HUES6 (cell line): Measurements from ENCODE around the gene ME3.

ENCODE experiments used
- H3K27ac ChIP-seq: 2 replicates; pipeline ENCODE4 v1.7.0; 2013; ENCODE audit warnings: low read depth, mild to moderate bottlenecking, low read length, inconsistent platforms
- H3K27me3 ChIP-seq: 2 replicates; pipeline ENCODE4 v1.6.1; 2013; ENCODE audit warnings: low read length; ENCODE audit not compliant: control insufficient read depth, insufficient read depth
- H3K36me3 ChIP-seq: 2 replicates; pipeline ENCODE4 v1.6.1; 2013; ENCODE audit warnings: low read length; ENCODE audit not compliant: control insufficient read depth, insufficient read depth
- H3K4me1 ChIP-seq: 2 replicates; pipeline ENCODE4 v1.6.1; 2013; ENCODE audit warnings: low read length; ENCODE audit not compliant: control insufficient read depth, insufficient read depth
- H3K4me3 ChIP-seq: 2 replicates; pipeline ENCODE4 v1.5.1; 2013; ENCODE audit warnings: low read depth, low read length
- H3K9ac ChIP-seq: one replicate; pipeline ENCODE4 v1.6.1; 2013; ENCODE audit warnings: mild to moderate bottlenecking, low read length
- H3K9me3 ChIP-seq: 2 replicates; pipeline ENCODE4 v1.6.1; 2013; ENCODE audit warnings: low read depth, low read length; ENCODE audit not compliant: control insufficient read depth, insufficient read depth

ME3 gene

DNA sequence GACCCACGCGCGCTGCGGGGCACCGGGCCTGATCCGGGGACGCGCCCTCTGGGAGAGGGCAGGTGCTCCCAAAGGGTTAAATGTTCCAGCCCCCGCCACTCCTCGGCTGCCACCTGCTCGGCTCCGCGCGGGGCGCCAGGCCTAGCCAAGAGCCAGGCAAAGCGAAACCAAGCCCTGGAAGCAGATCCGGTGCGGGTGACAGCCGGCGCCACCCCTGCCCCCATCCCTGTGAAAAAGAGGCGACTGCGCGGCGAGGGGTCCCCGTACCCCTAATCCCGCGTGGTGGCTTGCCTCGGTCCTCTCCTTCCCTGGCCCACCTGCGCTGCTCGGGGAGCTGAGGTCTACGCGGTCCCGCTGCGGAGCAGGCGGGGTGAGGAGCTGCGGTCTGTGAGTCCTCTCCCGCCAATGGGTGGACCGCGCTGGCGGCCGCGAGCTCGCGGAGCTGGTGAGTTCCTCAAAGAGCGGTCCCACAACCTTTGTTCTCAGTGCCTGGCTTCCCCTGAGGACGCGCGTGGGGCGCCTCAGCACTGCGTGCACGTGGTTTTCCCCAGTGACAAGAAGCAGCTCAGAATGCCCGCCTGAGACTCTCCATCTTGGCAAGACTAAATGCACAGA lies at the start of gene ME3:
TSS of gene ME3 (minus strand) at position 610 of the 615 bp plus-strand sequence.
- Histone ChIP-seq H3K9me3 (no peaks in the 10 kb centered on the region), H3K36me3 (no peaks in the 10 kb centered on the region), H3K27ac (no peak within 1 kb of the TSS), H3K9ac (peak within 1 kb of the TSS; percentile 52), H3K4me1 (peaks cover 16% of the 10 kb centered on the region), H3K4me3 (peak within 1 kb of the TSS; percentile 65), H3K27me3 (peaks cover 46% of the 10 kb centered on the region)

DNA sequence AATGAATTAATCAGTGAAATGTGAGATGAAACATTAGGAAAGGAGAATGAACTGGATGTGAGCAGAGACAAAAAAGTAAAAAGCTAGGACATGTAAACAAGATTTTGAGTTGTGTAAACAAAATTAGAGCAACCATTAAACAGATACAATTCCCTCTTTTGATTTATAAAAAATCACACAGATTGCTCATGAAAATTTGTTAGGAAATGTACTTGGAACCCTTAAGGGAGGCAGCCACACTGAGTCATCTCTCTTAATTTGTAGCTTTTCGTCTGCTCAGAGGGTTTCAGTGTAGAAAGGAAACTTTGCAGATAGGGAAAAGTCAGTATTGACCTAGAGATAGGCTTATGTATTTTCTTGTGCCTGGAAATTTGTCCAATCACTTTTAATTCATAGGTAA lies 49.6 kb upstream of the ME3 start:
- Histone ChIP-seq H3K4me3 (no peak overlapping the region), H3K9ac (no peak overlapping the region), H3K27ac (no peak overlapping the region), H3K4me1 (no peaks in the 10 kb centered on the region), H3K9me3 (peaks cover 15% of the 10 kb centered on the region; the same call in 1 of the 2 replicates), H3K27me3 (no peaks in the 10 kb centered on the region), H3K36me3 (no peaks in the 10 kb centered on the region)

DNA sequence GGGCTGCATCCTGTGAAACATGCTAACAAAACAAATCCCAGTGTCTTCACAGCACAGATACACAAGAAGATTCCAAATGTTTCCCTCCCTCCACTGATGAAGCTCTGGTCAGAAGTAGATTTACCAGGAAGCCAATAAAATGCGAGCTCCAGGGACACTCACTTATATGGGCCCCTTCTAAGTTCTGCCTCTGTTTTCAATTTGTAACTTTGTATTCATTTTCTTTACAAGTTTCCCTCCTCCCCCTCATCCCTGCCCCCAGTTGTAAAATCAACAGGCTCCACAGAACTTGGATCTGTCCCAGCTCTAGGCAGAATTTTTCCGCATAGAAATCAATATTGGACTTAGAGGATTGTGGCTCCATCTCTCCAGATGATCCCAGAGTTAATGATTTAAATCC lies 48.1 kb upstream of the ME3 start:
- no peaks in the 10 kb centered on the region for H3K27me3 ChIP-seq
- H3K4me1 ChIP-seq, result no peaks in the 10 kb centered on the region
- H3K9me3 ChIP-seq, result peaks cover 15% of the 10 kb centered on the region; the same call in 1 of the 2 replicates
- H3K9ac ChIP-seq, result no peak overlapping the region
- H3K4me3 ChIP-seq, result no peak overlapping the region
- H3K27ac ChIP-seq, result no peak overlapping the region
- no peaks in the 10 kb centered on the region for H3K36me3 ChIP-seq

DNA sequence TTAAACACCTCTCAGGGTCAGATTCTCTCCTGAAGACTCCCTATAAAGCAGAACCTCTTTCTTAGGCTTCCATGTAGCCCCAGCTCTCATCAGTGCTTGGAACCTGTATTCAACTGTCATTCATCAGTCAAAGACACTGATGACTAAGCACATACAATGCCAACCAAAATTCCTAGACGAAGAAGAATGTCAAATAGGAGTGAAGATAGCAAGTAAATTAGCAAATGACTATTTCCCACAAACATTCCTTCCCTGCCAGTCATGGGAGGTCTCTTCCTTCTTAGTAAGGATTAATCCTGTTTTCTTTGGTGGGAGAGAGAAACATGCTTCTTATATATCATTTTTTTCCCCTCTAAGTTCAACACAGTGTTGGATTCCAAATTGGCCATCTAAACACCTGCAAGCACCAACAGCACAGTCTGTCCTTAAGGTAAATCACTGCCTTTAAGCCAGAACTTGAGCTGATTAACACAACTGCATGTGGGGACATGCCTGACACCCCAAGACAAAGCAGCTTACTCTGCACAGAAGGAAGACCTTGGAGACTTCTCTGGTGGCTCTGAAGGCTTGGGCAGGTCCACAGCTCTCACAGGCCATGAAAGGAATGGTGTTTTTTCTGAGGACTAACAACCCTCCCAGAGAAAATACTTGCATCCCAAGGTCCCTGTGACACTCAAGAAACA lies 47.5 kb upstream of the ME3 start:
- no peaks in the 10 kb centered on the region; the same call in 1 of the 2 replicates for H3K4me1 ChIP-seq
- H3K27me3 ChIP-seq, result no peaks in the 10 kb centered on the region
- H3K9me3 ChIP-seq, result peaks cover 12% of the 10 kb centered on the region; the same call in 1 of the 2 replicates
- H3K36me3 ChIP-seq, result no peaks in the 10 kb centered on the region
- H3K9ac ChIP-seq, result no peak overlapping the region
- H3K27ac ChIP-seq, result no peak overlapping the region
- H3K4me3 ChIP-seq, result no peak overlapping the region

DNA sequence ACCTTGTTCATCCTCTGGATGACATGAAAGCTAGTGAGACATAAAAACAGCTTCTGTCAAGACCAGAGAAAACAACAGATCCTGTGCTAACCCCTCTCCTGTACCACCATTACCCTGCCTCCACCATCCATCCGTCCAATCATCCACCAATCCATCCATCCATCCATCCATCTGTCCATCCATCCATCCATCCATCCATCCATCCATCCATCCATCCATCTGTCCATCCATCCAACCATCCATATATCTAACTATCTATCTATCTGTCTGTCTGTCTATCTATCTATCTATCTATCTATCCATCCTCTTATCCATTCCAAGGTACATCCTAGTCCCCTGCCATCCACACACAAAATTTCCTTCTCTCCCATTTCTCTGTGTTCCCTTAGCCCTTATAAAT lies 46.6 kb upstream of the ME3 start:
- H3K36me3 ChIP-seq, result no peaks in the 10 kb centered on the region
- no peak overlapping the region for H3K9ac ChIP-seq
- no peaks in the 10 kb centered on the region for H3K27me3 ChIP-seq
- H3K4me1 ChIP-seq, result no peaks in the 10 kb centered on the region; the same call in 1 of the 2 replicates
- no peak overlapping the region for H3K4me3 ChIP-seq
- H3K27ac ChIP-seq, result no peak overlapping the region
- peaks cover 12% of the 10 kb centered on the region; the same call in 1 of the 2 replicates for H3K9me3 ChIP-seq

DNA sequence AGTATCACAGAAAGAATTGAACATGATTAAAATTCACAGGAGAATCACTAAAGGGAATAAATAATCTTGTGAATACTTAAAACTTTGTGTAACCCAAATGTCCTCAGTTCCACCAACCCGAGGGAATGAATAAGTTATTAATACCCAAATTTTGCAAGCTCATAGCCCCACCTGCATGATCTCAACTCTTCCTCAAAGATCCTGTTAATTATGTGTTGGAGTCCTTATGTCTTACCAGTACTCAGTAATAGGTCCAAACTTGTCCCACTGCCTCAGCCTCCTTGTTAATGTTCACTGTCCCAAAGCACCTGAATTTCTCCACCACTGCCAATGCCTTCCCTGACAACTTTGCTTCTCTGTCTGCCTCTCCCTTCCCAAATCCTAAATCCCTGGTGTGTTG lies 46.1 kb upstream of the ME3 start:
- H3K9me3 ChIP-seq, result peaks cover 12% of the 10 kb centered on the region; the same call in 1 of the 2 replicates
- H3K9ac ChIP-seq, result no peak overlapping the region
- H3K36me3 ChIP-seq, result no peaks in the 10 kb centered on the region
- no peak overlapping the region for H3K27ac ChIP-seq
- no peaks in the 10 kb centered on the region for H3K27me3 ChIP-seq
- H3K4me1 ChIP-seq, result no peaks in the 10 kb centered on the region; the same call in 1 of the 2 replicates
- H3K4me3 ChIP-seq, result no peak overlapping the region

DNA sequence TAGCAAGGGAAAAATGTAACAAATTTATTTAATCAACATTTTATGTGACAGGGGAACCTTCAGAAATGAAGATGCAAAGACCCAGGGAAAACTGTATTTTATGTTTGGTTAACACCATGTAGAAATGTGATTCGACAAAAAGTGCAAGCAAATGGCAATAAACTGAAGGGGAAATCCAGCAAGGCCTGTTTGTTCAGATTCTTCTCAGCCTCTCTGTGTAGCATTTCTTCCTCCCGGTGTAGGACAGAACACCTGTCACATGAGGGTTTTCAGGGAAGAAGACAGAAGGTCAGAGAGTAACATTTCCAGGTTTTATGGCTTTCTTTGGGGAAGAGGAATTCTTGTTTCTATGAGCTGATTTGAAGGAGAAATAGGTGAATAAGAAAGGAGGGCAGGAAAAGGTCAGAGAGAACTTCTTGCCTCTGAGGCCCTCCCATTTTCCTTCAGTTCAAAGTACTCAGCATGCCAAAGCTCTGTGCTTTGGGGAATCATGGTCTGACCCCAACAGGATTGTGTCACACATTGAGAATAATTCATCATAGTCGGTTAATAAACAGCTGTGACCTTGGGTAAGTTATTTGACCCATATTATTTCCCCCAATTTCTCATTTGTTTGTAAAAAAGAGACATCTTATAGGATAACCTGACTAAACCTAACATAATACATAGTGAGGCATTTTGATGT lies 45.5 kb upstream of the ME3 start:
- Histone ChIP-seq H3K27ac (no peak overlapping the region), H3K36me3 (no peaks in the 10 kb centered on the region), H3K9ac (no peak overlapping the region), H3K27me3 (no peaks in the 10 kb centered on the region), H3K4me1 (no peaks in the 10 kb centered on the region; the same call in 1 of the 2 replicates), H3K9me3 (peaks cover 7% of the 10 kb centered on the region; the same call in 1 of the 2 replicates), H3K4me3 (no peak overlapping the region)

DNA sequence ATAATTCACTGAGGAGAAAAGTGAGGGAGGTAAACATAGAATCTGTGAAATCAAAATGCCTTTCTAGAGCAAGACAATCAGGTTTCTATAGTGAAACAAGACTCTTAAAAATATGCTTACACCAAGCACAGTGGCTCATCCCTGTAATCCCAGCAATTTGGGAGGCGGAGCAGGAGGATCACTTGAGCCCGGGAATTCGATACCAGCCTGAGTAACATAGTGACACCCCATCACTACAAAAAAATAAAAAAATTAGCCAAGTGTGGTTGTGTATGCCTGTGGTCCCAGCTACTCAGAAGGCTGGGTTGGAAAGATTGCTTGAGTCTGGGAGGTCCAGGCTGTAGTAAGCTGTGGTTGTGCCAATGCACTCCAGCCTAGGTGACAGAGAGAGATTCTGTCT lies 43.2 kb upstream of the ME3 start:
- H3K27me3 ChIP-seq, result no peaks in the 10 kb centered on the region
- no peaks in the 10 kb centered on the region; the same call in 1 of the 2 replicates for H3K4me1 ChIP-seq
- no peaks in the 10 kb centered on the region for H3K36me3 ChIP-seq
- no peak overlapping the region for H3K4me3 ChIP-seq
- no peak overlapping the region for H3K27ac ChIP-seq
- peaks cover under 1% of the 10 kb centered on the region; the same call in 1 of the 2 replicates for H3K9me3 ChIP-seq
- H3K9ac ChIP-seq, result no peak overlapping the region

DNA sequence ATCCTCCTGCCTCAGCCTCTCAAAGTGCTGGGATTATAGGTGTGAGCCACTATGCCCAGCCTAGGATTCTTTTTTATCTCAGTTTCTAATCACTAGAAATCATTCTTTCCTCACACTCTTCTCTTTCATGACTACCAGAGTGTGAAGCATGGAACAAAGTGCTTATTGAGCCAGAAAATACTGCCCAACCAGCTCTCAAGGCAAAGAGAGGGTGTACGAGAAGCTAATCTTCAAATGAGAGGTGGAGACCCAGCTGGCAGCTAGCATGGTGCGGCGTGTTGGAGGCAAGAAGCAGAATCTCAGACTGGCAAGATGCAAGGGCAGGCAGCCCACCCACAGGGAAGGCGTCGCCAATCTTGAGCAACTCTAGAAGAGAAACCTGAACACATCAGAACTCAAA lies 41.1 kb upstream of the ME3 start:
- Histone ChIP-seq H3K27ac (no peak overlapping the region), H3K27me3 (no peaks in the 10 kb centered on the region), H3K9me3 (peaks cover 7% of the 10 kb centered on the region; the same call in 1 of the 2 replicates), H3K9ac (no peak overlapping the region), H3K4me1 (no peaks in the 10 kb centered on the region; the same call in 1 of the 2 replicates), H3K4me3 (no peak overlapping the region), H3K36me3 (no peaks in the 10 kb centered on the region)

DNA sequence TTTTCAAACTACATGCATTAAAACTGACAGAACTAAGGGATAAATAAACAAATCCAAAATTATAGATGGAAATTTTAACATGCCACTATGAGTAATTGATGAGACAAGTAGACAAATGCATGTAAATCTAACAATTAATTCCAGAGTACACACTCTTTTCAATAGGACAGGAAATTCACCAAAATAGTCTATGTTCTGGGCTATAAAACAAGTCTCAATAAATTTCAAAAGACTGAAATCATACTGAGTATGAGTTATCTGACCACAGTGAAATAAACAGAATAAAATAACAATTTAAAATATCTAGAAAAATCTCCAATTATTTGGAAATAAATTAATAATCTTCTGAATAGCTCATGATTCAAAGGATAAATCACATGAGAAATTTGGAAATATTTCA lies 38.5 kb upstream of the ME3 start:
- peaks cover 7% of the 10 kb centered on the region; the same call in 1 of the 2 replicates for H3K9me3 ChIP-seq
- H3K9ac ChIP-seq, result no peak overlapping the region
- no peaks in the 10 kb centered on the region for H3K36me3 ChIP-seq
- H3K27me3 ChIP-seq, result no peaks in the 10 kb centered on the region
- no peak overlapping the region for H3K4me3 ChIP-seq
- H3K27ac ChIP-seq, result no peak overlapping the region
- no peaks in the 10 kb centered on the region; the same call in 1 of the 2 replicates for H3K4me1 ChIP-seq

DNA sequence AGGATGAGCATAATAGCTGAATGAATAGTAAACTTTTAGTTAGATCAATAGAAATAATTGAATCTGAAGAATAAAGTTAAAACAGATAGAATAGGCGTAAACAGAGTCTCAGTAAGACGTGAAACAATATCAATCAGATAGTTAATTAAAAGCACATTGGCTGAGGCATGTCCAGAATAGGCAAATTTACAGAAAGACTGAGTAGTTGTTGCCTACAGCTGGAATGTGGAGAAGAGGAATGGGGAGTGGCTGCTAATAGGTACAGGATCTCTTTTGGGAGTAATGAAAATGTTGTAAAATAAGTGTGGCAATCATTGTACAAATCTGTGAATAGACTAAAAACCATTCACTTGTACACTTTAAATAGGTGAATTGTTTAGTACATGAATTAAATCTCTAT lies 36.3 kb upstream of the ME3 start:
- no peak overlapping the region for H3K27ac ChIP-seq
- no peaks in the 10 kb centered on the region for H3K4me1 ChIP-seq
- no peak overlapping the region for H3K9ac ChIP-seq
- no peak overlapping the region for H3K4me3 ChIP-seq
- peaks cover 7% of the 10 kb centered on the region; the same call in 1 of the 2 replicates for H3K9me3 ChIP-seq
- H3K27me3 ChIP-seq, result no peaks in the 10 kb centered on the region
- H3K36me3 ChIP-seq, result no peaks in the 10 kb centered on the region
